GM19043 (cell line): ENCODE measurements around the gene RANBP17.

Experiments
- ATAC-seq: cut with Tn5 transposase; IDR thresholded peaks from one replicate; pipeline ENCODE4 v1.9.1; 2021; ENCODE audit warnings: low read depth; ENCODE audit not compliant: unreplicated experiment

The RANBP17 gene

GRCh38 chr5:171226096-171226754, 364.4 kb downstream of the RANBP17 start:
- no peak for ATAC-seq

GRCh38 chr5:171226864-171227263, 365.0 kb downstream of the RANBP17 start:
- no peak for ATAC-seq

DNA sequence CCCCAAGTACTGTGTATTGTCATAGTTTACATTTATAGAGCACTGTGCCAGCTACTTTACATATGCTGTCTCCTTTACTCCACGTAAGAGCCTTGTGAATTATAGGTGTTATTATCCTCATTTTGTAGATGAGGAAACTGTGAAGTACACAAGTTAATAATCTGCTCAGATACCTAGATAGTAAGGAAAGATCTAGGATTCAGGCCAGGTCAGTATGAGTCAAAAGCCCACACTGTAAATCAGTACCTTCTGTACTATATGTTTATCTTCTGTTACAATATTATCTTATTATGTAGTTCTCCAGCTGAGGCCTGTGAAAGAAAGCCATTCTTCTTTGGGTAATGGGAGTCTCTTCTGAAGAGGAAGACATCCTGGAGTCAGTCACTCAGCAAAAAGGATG, 374.8 kb downstream of the RANBP17 start:
- no peak for ATAC-seq

DNA sequence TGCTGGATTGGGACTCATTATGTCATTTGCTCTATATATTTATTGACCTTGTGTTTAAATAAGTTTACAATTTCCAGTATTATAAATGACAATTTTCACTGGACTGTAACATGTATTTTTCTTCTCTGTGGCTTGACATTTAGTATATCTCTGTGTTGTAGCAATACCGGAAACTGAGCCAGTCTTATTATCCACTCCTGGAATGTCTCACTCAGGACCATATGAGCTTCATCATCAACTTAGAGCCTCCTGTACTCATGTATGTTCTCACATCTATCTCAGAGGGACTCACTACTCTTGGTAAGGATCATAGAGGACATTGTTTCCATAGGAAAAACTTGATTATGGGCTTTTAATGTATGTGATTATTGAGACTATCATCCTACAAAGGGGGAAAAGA, 380.7 kb downstream of the RANBP17 start:
- no peak for ATAC-seq

GRCh38 chr5:171246231-171246630, 384.4 kb downstream of the RANBP17 start:
- ATAC-seq, result no peak

DNA sequence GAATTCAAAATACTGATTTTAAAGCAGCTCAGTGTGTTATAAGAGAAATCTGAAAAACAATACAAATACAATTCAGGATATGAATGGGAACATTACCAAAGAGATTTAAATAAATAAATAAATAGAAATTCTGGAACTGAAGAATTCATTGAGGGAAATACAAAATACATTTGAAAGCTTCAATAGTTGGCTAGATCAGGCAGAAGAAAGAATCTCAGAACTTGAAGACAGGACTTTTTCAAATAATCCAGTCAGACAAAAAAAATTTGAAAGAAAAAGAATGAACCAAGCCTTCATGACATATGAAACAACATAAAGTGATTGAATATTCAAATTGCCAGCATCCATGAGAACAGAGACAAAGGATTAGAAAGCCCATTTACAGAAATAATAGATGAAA, 387.6 kb downstream of the RANBP17 start:
- no peak for ATAC-seq

DNA sequence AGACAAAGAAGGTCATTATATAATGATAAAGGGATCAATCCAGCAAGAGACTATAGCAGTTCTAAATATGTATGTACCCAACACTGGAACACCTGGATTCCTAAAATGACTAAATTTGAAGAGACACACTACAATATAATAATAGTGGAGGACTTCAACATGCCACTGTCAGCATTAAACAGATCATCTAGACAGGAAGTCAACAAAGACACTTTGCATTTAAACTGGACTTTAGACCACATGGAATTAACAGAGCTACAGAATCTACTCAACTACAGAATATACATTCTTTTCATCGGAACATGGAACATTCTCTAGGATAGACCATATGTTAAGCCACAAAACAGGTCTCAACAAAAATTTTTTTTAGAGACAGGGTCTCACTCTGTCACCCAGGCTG, 388.9 kb downstream of the RANBP17 start:
- no peak for ATAC-seq

DNA sequence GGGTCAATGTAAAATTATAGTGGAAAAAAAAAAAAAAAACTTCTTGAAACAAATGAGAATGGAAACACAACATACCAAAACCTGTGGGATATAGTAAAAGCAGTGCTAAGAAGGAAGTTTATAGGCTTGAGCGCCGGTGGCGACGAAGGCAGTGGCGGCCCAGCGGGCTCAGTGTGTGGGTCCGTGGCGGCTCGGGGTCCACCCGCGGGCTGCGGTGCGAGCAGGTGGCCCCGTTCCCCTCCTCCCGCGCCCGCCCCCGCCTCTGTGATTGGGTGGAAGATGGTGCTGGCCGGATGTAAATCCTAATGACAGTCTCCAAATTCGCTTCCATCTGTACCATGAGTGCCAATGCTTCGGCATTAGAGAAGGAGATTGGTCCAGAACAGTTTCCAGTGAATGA, 389.7 kb downstream of the RANBP17 start:
- no peak for ATAC-seq

- no peak for ATAC-seq
These were observed 390.9 kb downstream of the RANBP17 start for GRCh38 chr5:171252674-171253073.

GRCh38 chr5:171258737-171259415, 397.1 kb downstream of the RANBP17 start:
- no peak for ATAC-seq

- no peak for ATAC-seq
These were observed 399.5 kb downstream of the RANBP17 start for GRCh38 chr5:171261361-171261760.

DNA sequence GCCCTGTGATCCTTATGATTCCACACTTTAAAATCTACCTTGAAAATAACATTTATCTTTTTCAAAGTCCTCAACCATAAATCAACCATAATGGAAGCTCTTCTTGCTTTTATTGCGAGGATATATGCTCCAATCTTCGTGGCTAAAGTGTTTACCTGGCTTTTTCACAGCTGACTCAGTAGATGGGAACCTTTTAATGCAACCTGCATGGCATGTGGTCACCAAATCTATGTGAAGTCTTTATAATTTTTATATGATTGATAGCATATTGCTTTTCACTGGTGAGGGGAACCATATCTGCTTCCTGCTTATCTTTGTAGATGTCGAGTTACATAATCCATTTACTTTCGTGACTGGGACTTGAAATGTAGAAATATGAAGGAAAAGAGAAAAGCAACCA, 400.1 kb downstream of the RANBP17 start:
- ATAC-seq, result no peak

- ATAC-seq, result no peak
These were observed 401.4 kb downstream of the RANBP17 start for GRCh38 chr5:171263181-171263580.

GRCh38 chr5:171264843-171265242, 403.0 kb downstream of the RANBP17 start:
- no peak for ATAC-seq

- ATAC-seq, result no peak
These were observed 407.1 kb downstream of the RANBP17 start for GRCh38 chr5:171268700-171269620.

GRCh38 chr5:171269717-171270116, 407.9 kb downstream of the RANBP17 start:
- no peak for ATAC-seq

DNA sequence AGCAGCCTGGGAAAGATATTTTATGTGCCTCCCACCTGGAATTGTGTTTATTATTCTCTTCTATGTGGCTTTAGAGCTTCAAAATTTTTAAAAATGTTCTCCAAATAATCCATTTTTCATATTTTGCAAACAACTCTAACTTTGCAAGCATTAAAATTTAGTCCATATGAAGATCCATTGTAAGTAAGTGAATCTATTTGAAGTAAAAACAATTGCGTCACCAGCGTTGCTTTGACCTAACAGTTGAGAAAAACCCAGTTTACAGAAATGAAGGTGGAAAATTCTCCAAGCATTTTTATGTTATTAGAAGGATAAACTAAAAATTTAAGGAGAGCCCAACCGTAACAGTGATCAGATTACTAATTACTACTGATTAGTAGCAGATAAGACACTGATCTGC, 408.3 kb downstream of the RANBP17 start:
- ATAC-seq, result no peak

DNA sequence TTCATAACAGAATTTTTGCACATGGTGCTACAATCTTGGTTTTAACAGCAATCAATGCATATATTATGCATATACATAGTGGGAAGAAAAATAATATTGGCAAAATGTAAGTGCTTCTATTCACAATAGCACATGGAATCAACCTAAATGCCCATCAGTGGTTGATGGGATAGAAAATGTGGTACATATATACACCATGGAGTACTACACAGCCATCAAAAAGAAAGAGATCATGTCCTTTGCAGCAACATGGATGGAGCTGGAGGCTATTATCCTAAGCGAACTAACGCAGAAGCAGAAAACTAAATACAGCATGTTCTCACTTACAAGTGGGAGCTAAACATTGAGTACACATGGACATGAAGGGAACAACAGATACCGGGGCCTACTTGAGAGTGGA, 410.0 kb downstream of the RANBP17 start:
- ATAC-seq, result no peak

- ATAC-seq, result no peak
These were observed 411.5 kb downstream of the RANBP17 start for GRCh38 chr5:171272996-171273970.

- ATAC-seq, result no peak
These were observed 414.2 kb downstream of the RANBP17 start for GRCh38 chr5:171275841-171276544.
